ENCODE data around the gene MYG1. TPM values are rescaled to one million over a fixed set of nuclear protein-coding genes. Genes with fewer than 3 reads are reported as not detected.
"Not testable (repeated sequence)": the region's sequence is repeated elsewhere in the genome, so short reads cannot be mapped to it uniquely, and the experiment has no call there.

The MYG1 gene
- total RNA-seq, 1 donor from 2014 or later: 87.2 TPM

DNA sequence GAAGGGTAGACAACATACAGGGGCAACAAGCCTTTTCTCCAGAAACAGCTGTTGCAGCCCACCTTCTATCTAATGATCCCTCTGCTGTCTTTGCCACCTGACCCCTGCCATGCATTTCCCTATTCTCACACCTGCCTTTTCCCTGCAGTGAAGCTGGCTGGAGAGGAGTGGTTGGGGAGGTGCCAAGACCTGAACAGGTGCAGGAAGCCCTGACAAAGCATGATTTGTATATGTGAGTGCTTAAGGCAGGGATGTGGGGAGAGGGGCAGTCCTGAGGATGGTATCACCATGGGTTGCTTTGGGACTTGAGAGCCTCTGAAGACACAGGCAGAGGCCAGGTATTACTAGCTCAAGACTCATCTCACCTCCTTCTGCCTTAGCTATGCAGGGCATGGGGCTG, 7.1 kb upstream of the MYG1 start:
- Mint-ChIP-seq H3K27me3 (ENCODE audit: low read depth) (no peaks in the 10 kb centered on the region), H3K36me3 (ENCODE audit: low read depth) (peaks cover 88% of the 10 kb centered on the region)
- no peak for DNase-seq (ENCODE audit: low spot score)

DNA sequence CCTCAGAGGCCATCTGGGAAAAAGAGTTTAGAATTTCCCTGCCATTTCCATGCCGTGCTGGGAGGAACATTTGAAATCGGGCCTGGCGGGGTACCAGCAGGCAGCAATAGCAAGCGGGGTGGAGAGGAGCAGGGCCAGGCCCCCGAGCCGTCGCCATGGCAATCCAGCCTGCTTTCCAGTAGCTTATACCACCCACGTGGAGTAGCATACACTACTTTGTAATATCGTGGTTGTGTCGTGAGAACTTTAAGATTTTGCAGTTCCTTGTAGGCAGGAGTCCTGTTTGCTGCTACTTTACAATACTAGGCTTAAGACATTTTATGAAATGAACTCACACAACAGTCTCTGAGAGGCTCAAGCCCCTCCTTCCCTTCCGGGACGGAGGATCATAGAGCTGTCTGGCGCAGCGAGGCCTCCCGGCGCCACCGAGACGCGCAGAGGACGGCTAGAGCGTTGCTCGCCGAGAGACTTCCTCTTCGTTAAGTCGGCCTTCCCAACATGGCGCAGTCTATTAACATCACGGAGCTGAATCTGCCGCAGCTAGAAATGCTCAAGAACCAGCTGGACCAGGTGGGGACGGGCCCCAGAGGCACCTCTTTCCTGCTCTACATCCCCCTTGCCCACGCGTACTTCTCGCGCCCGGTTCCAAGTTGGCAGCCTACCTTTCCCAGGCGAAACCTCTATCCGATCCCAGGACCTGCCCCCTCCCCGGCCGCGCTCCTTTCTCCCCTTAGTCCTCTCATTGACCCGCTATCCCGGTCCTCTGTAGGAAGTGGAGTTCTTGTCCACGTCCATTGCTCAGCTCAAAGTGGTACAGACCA, 4.2 kb upstream of the MYG1 start, which contains the start of gene PFDN5:
PFDN5 (plus strand) TSS at position 473 of the 821 bp plus-strand sequence; CDS start at position 499, 26 bp downstream.
- peak; percentile 86 for DNase-seq (ENCODE audit: low spot score)
- peak within 1 kb of the TSS; percentile 92 for H3K27ac Mint-ChIP-seq
- intact Hi-C loops (cut with micrococcal nuclease): loop anchor here (1.0 to 5.0 kb wide), 5 partner anchors 26 to 87 kb away; partner anchors contain the start of genes AAAS, ESPL1 and SP1
- no peaks in the 10 kb centered on the region for H3K9me3 Mint-ChIP-seq
- H3K27me3 Mint-ChIP-seq (ENCODE audit: low read depth): no peaks in the 10 kb centered on the region
- H3K4me1 Mint-ChIP-seq (ENCODE audit: low read depth): peaks cover 40% of the 10 kb centered on the region
- peaks cover 89% of the 10 kb centered on the region for H3K36me3 Mint-ChIP-seq (ENCODE audit: low read depth)
- peak within 1 kb of the TSS; percentile 98 for H3K4me3 Mint-ChIP-seq (ENCODE audit: low read depth)

More for the DNA sequence above, 7.1 kb upstream of the MYG1 start:
- Mint-ChIP-seq H3K27ac (no peak overlapping the region), H3K9me3 (no peaks in the 10 kb centered on the region), H3K4me3 (ENCODE audit: low read depth) (no peak overlapping the region), H3K4me1 (ENCODE audit: low read depth) (peaks cover 30% of the 10 kb centered on the region)
- intact Hi-C loops (cut with micrococcal nuclease): no loop called here

DNA sequence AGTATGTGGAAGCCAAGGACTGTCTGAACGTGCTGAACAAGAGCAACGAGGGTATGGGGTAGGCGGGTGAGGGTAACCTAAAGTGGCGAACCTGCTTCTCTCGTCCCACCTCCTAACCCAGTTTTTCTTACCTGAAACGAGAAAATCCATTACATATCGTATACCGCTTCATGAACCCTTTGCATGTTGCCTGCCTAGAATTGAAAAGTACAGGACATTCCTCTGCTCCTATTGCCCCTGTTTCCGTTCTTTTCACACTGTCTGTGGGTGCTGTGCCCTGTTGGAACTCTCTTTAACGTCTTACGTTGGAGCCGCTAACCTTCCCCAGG, 3.6 kb upstream of the MYG1 start:
- Mint-ChIP-seq H3K4me1 (ENCODE audit: low read depth) (peaks cover 41% of the 10 kb centered on the region), H3K27ac (peak overlapping the region; percentile 92), H3K27me3 (ENCODE audit: low read depth) (no peaks in the 10 kb centered on the region), H3K4me3 (ENCODE audit: low read depth) (peak overlapping the region; percentile 98), H3K9me3 (no peaks in the 10 kb centered on the region), H3K36me3 (ENCODE audit: low read depth) (peaks cover 90% of the 10 kb centered on the region)
- no peak for DNase-seq (ENCODE audit: low spot score)
- intact Hi-C loops (cut with micrococcal nuclease): loop anchor here (1.0 to 5.0 kb wide), 5 partner anchors 25 to 86 kb away; partner anchors contain the start of genes AAAS, ESPL1 and SP1

DNA sequence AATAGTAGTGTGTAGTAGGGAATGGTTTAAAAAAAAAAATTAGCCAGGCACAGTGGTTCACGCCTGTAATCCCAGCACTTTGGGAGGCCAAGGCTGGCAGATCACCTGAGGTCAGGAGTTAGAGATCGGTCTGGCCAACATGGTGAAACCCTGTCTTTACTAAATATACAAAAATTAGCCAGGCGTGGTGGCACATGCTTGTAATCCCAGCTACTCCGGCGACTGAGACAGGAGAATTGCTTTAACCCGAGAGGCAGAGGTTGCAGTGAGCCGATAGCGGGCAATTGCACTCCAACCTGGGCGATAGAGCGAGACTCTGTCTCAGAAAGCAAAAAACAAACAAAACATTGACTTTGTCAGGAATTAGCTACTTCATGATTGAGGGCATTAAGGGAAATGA, 2.4 kb upstream of the MYG1 start:
- not testable (repeated sequence) for DNase-seq (ENCODE audit: low spot score); H3K4me3 Mint-ChIP-seq (ENCODE audit: low read depth); H3K9me3 Mint-ChIP-seq; H3K27me3 Mint-ChIP-seq (ENCODE audit: low read depth)
- Mint-ChIP-seq H3K4me1 (ENCODE audit: low read depth) (peaks cover 49% of the 10 kb centered on the region), H3K27ac (peak overlapping the region; percentile 40), H3K36me3 (ENCODE audit: low read depth) (peaks cover 89% of the 10 kb centered on the region)
- intact Hi-C loops (cut with micrococcal nuclease): loop anchor here (5.0 kb wide), 2 partner anchors 45 to 85 kb away; partner anchors contain the start of gene SP1

DNA sequence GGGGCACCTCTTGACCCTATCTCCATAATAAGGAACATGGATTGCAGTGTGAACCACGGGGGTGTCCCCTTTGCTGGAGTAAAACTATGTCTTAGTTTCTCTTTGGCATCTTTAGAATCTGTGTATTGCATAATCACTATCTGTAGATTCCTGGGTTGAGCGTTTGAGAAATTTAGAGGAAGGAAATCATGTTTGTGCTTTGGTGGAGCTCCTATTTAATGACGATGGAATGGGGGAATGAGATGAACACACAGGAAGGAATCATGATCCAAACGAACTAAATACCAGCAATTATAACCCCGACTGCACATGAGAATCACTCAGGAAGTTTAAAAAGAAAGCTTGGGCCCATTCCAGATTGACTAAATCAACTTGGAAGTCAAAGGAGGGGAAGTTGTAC, 1.3 kb upstream of the MYG1 start:
- peaks cover 89% of the 10 kb centered on the region for H3K36me3 Mint-ChIP-seq (ENCODE audit: low read depth)
- H3K4me1 Mint-ChIP-seq (ENCODE audit: low read depth): peaks cover 56% of the 10 kb centered on the region
- H3K9me3 Mint-ChIP-seq: no peaks in the 10 kb centered on the region
- peak overlapping the region; percentile 15 for H3K4me3 Mint-ChIP-seq (ENCODE audit: low read depth)
- intact Hi-C loops (cut with micrococcal nuclease): loop anchor here (5.0 kb wide), 2 partner anchors 46 to 84 kb away; partner anchors contain the start of gene SP1
- H3K27me3 Mint-ChIP-seq (ENCODE audit: low read depth): no peaks in the 10 kb centered on the region
- H3K27ac Mint-ChIP-seq: peak overlapping the region; percentile 86
- no peak for DNase-seq (ENCODE audit: low spot score)

DNA sequence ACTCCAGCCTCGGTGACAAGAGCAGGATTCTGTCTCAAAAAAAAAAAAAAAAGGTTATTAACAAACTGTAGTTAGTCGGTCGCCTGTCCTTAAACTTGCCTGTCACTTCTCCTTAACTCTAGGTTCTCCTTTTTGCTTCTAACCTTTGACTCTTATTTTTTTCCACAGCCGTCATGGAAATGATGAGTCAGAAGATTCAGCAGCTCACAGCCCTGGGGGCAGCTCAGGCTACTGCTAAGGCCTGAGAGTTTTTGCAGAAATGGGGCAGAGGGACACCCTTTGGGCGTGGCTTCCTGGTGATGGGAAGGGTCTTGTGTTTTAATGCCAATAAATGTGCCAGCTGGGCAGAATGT, 418 bp upstream of the MYG1 start:
- Mint-ChIP-seq H3K4me3 (ENCODE audit: low read depth) (peak overlapping the region; percentile 97), H3K36me3 (ENCODE audit: low read depth) (peaks cover 89% of the 10 kb centered on the region), H3K27ac (peak overlapping the region; percentile 86), H3K9me3 (no peaks in the 10 kb centered on the region), H3K27me3 (ENCODE audit: low read depth) (no peaks in the 10 kb centered on the region), H3K4me1 (ENCODE audit: low read depth) (peaks cover 56% of the 10 kb centered on the region)
- intact Hi-C loops (cut with micrococcal nuclease): loop anchor here (1.0 to 5.0 kb wide), 5 partner anchors 22 to 119 kb away; partner anchors contain the start of genes AAAS, CSAD, ESPL1 and SP1
- peak; percentile 33 for DNase-seq (ENCODE audit: low spot score)

DNA sequence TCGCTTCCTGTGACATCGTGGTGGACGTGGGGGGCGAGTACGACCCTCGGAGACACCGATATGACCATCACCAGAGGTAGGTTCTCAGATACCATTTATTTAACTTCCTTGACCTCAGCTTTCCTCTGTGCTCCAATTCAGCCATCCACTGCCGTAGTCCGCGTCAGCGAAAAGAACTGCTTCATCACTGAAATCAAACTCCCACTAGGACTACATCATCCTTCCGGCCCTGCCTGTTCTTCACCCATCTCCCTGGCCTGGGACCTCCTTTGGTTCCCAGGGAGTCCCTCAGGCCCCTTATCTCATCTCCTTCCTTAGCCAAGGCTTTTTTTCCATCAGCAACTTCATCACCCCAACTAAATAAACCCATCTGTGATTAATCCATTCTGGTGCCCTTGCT, 692 bp downstream of the MYG1 start:
- H3K27ac Mint-ChIP-seq: peak overlapping the region; percentile 86
- H3K4me1 Mint-ChIP-seq (ENCODE audit: low read depth): peaks cover 50% of the 10 kb centered on the region
- intact Hi-C loops (cut with micrococcal nuclease): no loop called here
- H3K36me3 Mint-ChIP-seq (ENCODE audit: low read depth): peaks cover 82% of the 10 kb centered on the region
- no peak for DNase-seq (ENCODE audit: low spot score)
- H3K4me3 Mint-ChIP-seq (ENCODE audit: low read depth): peak overlapping the region; percentile 97
- no peaks in the 10 kb centered on the region for H3K27me3 Mint-ChIP-seq (ENCODE audit: low read depth)
- no peaks in the 10 kb centered on the region for H3K9me3 Mint-ChIP-seq

DNA sequence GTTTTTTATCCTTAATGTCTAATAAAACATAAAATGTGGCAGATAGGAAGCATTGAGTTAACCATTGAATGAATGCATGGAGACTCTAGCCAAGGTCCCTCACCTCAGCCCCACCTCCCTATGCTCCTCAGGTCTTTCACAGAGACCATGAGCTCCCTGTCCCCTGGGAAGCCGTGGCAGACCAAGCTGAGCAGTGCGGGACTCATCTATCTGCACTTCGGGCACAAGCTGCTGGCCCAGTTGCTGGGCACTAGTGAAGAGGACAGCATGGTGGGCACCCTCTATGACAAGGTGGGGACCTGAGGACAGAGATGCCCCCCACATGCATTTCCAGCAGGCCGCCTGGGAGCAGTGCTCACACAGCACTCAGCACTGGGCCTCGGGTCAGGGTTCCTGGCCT, 3.4 kb downstream of the MYG1 start:
- no peaks in the 10 kb centered on the region for H3K27me3 Mint-ChIP-seq (ENCODE audit: low read depth)
- H3K9me3 Mint-ChIP-seq: no peaks in the 10 kb centered on the region
- intact Hi-C loops (cut with micrococcal nuclease): no loop called here
- H3K27ac Mint-ChIP-seq: peak overlapping the region; percentile 29
- H3K4me1 Mint-ChIP-seq (ENCODE audit: low read depth): peaks cover 35% of the 10 kb centered on the region
- H3K36me3 Mint-ChIP-seq (ENCODE audit: low read depth): peaks cover 76% of the 10 kb centered on the region
- DNase-seq (ENCODE audit: low spot score): no peak
- H3K4me3 Mint-ChIP-seq (ENCODE audit: low read depth): peak overlapping the region; percentile 48

DNA sequence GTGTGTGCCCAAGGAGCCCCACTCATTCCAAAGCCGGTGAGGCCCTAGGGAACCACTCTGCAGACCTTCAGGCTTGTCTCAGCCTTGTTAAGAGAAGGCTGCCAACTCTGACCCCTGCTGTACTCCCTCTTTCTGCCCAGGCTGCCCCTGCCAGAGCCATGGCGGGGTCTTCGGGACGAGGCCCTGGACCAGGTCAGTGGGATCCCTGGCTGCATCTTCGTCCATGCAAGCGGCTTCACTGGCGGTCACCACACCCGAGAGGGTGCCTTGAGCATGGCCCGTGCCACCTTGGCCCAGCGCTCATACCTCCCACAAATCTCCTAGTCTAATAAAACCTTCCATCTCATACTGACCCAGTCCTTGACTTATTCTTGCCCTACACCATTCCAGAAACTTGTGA, 7.3 kb downstream of the MYG1 start:
- no peak for DNase-seq (ENCODE audit: low spot score)
- Mint-ChIP-seq H3K9me3 (no peaks in the 10 kb centered on the region), H3K4me1 (ENCODE audit: low read depth) (peaks cover 7% of the 10 kb centered on the region), H3K27ac (no peak overlapping the region), H3K27me3 (ENCODE audit: low read depth) (no peaks in the 10 kb centered on the region), H3K4me3 (ENCODE audit: low read depth) (no peak overlapping the region), H3K36me3 (ENCODE audit: low read depth) (peaks cover 65% of the 10 kb centered on the region)
- intact Hi-C loops (cut with micrococcal nuclease): no loop called here

DNA sequence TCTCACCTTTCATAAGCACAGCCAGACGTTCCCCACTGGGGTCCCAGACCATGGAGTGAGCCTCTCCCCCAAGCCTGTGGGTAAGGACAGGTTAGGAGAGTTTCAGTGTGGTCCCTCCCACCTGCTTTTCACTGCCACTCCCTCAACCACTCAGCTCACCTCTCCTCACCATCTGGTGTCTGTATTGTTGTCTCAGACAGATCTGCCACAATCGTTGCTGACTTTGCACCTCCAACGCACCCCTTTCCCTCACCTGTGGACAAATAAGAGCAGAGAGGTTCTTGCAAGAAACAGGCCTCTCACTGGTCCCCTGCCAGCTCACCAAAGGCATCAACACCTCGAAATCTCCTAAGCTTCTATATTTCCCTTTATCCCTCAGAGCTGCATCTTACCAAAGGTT, 8.8 kb downstream of the MYG1 start:
- H3K9me3 Mint-ChIP-seq: no peaks in the 10 kb centered on the region
- no peaks in the 10 kb centered on the region for H3K27me3 Mint-ChIP-seq (ENCODE audit: low read depth)
- DNase-seq (ENCODE audit: low spot score): no peak
- H3K4me3 Mint-ChIP-seq (ENCODE audit: low read depth): no peak overlapping the region
- no peak overlapping the region for H3K27ac Mint-ChIP-seq
- no peaks in the 10 kb centered on the region for H3K4me1 Mint-ChIP-seq (ENCODE audit: low read depth)
- intact Hi-C loops (cut with micrococcal nuclease): no loop called here
- H3K36me3 Mint-ChIP-seq (ENCODE audit: low read depth): peaks cover 54% of the 10 kb centered on the region

DNA sequence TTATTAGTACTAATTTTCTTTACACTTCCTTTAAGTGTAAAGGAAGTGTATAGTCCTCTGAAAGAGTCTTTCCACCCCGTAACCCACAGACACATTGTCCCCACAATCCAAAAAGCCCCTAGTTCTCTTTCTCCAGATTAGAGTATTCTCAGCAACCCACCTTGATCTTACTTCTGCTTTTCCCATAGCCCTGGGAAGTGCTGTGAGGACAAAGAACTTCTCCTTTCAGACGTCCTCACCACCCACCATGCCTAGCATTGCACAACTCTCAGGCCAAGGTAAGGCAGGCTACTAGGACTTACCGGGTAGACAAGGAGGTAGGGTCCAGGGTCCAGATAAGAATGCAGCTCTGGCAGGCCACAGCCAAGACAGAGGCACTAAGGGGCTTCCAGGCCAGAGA, 14.5 kb downstream of the MYG1 start:
- H3K4me3 Mint-ChIP-seq (ENCODE audit: low read depth): no peak overlapping the region
- no peak overlapping the region for H3K27ac Mint-ChIP-seq
- H3K9me3 Mint-ChIP-seq: no peaks in the 10 kb centered on the region
- H3K4me1 Mint-ChIP-seq (ENCODE audit: low read depth): peaks cover 2% of the 10 kb centered on the region
- intact Hi-C loops (cut with micrococcal nuclease): no loop called here
- DNase-seq (ENCODE audit: low spot score): no peak
- peaks cover 52% of the 10 kb centered on the region for H3K36me3 Mint-ChIP-seq (ENCODE audit: low read depth)
- H3K27me3 Mint-ChIP-seq (ENCODE audit: low read depth): no peaks in the 10 kb centered on the region

DNA sequence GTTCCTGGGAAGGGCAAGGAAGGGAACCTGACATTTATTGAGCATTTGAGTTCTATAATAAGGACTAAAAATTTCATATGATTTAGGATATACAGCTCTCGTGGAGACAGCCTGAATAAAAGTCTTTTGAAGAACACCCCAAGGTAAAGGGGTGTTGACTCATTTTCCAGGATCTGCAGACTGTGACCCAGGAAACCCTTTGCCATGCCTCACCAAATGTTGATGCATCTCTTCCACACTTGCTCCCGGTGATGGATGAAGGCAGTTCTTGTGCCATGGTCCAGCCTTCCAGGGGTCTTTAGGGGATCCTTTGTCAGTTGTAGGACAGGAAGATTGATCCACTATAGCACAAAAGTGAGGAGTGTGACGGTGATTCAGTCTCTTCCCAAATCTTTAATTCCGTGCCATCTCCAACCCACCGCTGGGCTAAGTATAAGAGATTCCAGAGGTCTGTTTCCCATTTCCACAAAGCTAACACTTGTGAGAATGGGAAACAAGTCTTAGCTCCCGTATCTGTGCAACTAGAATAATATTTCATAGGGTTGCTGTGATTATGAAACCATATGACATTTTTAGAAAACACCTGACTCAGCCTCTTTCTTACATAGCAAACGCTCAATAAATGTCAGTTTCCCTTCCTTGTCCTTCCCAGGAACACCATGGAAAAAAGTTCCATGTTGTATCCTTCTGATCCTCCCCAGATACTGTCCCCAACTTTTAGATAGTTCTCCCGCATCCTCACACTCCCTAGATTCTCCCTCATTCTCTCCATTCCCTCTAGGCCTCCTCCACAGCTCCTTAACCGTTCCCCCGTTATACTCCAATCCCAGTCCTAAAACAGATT, 21.1 kb downstream of the MYG1 start:
- Mint-ChIP-seq H3K36me3 (ENCODE audit: low read depth) (peaks cover 23% of the 10 kb centered on the region), H3K4me3 (ENCODE audit: low read depth) (peak overlapping the region; percentile 99), H3K9me3 (no peaks in the 10 kb centered on the region), H3K4me1 (ENCODE audit: low read depth) (peaks cover 33% of the 10 kb centered on the region), H3K27me3 (ENCODE audit: low read depth) (no peaks in the 10 kb centered on the region), H3K27ac (peak overlapping the region; percentile 98)
- intact Hi-C loops (cut with micrococcal nuclease): loop anchor here (1.0 kb wide), 4 partner anchors 21 to 181 kb away; partner anchors contain the start of genes ESPL1, MYG1, PFDN5 and TARBP2
- no peak for DNase-seq (ENCODE audit: low spot score)

All from activated T-helper 2 cell treated with anti-CD3 and anti-CD28 coated beads, Interferon-gamma antibody, Interleukin-2, Interleukin-4, amounts not matched to agents 10 μg/mL and 5 μg/mL and 100 μg/mL, durations not matched to agents 14 hours and 24 hours and 36 hours (primary cell).